Fibroblast of the aortic adventitia (primary cell): ENCODE data around the gene ZNF462. TPM values are rescaled to one million over a fixed set of nuclear protein-coding genes. Genes with fewer than 3 reads are reported as not detected.

ENCODE experiments used
- DNase-seq: peaks from one replicate; pipeline ENCODE4 v3.0.0-alpha.2; 2010; ENCODE audit warnings: low read depth
- H3K4me3 ChIP-seq: 2 replicates; pipeline ENCODE4 v1.5.1; 2011; ENCODE audit warnings: low read depth, mild to moderate bottlenecking, control low read depth, low read length, moderate library complexity
- CTCF ChIP-seq: IDR thresholded peaks from 2 replicates; pipeline ENCODE4 v1.5.1; 2011; ENCODE audit warnings: mild to moderate bottlenecking, low read length, control low read depth, inconsistent platforms; ENCODE audit not compliant: insufficient read depth
- total RNA-seq: library from RNA; depleted of rRNA; stranded (reverse); fragments of >200 nt; gene quantifications from 2 replicates; pipeline ENCODE4 v1.2.3, GENCODE V29; 2012; ENCODE audit warnings: low replicate concordance

The ZNF462 gene
- total RNA-seq, 1 donor, result 9.1 TPM

- H3K4me3 ChIP-seq, result no peak overlapping the region
- no peak for DNase-seq
- no peak for TF ChIP-seq CTCF
These were observed 71.7 kb downstream of the ZNF462 start for GRCh38 chr9:106934442-106935238.

- TF ChIP-seq CTCF, result no peak
- H3K4me3 ChIP-seq, result no peak overlapping the region
- no peak for DNase-seq
These were observed 73.7 kb downstream of the ZNF462 start for GRCh38 chr9:106936680-106937079.

- DNase-seq, result no peak
- TF ChIP-seq CTCF, result no peak
These were observed 79.0 kb downstream of the ZNF462 start for GRCh38 chr9:106941916-106942315.

GRCh38 chr9:106945727-106946660 lies 83.0 kb downstream of the ZNF462 start:
- no peak overlapping the region for H3K4me3 ChIP-seq
- peak; percentile 88 for DNase-seq
- no peak for TF ChIP-seq CTCF

More at GRCh38 chr9:106941916-106942315, 79.0 kb downstream of the ZNF462 start:
- no peak overlapping the region for H3K4me3 ChIP-seq

GRCh38 chr9:106947106-106947900 lies 84.3 kb downstream of the ZNF462 start:
- H3K4me3 ChIP-seq, result no peak overlapping the region
- DNase-seq, result no peak
- TF ChIP-seq CTCF, result no peak

- no peak for TF ChIP-seq CTCF
- H3K4me3 ChIP-seq, result no peak overlapping the region
- no peak for DNase-seq
These were observed 90.2 kb downstream of the ZNF462 start for GRCh38 chr9:106953174-106953573.
